GM12801 (cell line): Measurements from ENCODE around the gene TRIM3.

ENCODE experiments used
- TF ChIP-seq, protein P1 (sequence below): IDR thresholded peaks from one replicate; pipeline ENCODE4 v1.5.1; 2011; ENCODE audit warnings: control low read depth; ENCODE audit not compliant: insufficient read length; ENCODE audit errors: extremely low read depth

The TRIM3 gene

DNA sequence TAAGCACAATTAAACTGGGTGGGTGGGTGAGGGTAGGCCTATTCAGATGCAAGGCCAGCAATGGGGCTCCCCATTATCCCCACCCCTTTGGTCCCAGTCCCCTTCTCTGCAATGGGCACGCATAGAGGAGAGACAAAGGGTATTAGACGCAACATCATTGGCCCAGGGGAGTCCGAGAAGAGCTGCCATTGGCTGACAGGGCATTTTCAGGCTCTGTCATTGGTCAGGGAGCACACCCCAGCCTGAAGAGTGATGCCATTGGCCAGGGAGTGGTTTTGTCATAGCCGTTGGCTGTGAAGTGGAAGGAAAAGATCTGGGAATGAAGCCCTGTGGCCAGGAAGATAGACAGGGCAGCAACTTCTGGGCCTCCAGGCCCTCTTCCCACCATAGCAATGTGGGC is 2.8 kb upstream of the TRIM3 start:
- TF ChIP-seq, protein P1, sequence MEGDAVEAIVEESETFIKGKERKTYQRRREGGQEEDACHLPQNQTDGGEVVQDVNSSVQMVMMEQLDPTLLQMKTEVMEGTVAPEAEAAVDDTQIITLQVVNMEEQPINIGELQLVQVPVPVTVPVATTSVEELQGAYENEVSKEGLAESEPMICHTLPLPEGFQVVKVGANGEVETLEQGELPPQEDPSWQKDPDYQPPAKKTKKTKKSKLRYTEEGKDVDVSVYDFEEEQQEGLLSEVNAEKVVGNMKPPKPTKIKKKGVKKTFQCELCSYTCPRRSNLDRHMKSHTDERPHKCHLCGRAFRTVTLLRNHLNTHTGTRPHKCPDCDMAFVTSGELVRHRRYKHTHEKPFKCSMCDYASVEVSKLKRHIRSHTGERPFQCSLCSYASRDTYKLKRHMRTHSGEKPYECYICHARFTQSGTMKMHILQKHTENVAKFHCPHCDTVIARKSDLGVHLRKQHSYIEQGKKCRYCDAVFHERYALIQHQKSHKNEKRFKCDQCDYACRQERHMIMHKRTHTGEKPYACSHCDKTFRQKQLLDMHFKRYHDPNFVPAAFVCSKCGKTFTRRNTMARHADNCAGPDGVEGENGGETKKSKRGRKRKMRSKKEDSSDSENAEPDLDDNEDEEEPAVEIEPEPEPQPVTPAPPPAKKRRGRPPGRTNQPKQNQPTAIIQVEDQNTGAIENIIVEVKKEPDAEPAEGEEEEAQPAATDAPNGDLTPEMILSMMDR, result no peak

DNA sequence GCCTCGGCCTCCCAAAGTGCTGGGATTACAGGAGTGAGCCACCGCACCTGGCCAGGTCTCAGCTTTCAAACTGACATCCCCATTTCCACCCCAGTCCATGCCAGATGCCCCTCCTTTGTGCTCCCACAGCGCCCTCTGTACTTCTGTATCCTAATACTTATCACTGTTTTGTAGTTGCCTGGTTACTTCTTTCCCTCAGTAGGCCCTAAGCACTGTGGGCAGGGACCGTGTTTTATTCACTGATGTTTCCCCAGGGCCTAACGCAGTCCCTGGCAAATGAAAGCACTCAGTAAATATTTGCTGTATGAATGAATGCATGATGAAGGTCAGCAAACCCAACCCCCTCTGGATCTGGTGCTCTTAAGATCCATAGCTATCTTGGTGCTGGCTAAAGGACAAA is 2.2 kb upstream of the TRIM3 start:
- TF ChIP-seq, protein P1, result no peak

DNA sequence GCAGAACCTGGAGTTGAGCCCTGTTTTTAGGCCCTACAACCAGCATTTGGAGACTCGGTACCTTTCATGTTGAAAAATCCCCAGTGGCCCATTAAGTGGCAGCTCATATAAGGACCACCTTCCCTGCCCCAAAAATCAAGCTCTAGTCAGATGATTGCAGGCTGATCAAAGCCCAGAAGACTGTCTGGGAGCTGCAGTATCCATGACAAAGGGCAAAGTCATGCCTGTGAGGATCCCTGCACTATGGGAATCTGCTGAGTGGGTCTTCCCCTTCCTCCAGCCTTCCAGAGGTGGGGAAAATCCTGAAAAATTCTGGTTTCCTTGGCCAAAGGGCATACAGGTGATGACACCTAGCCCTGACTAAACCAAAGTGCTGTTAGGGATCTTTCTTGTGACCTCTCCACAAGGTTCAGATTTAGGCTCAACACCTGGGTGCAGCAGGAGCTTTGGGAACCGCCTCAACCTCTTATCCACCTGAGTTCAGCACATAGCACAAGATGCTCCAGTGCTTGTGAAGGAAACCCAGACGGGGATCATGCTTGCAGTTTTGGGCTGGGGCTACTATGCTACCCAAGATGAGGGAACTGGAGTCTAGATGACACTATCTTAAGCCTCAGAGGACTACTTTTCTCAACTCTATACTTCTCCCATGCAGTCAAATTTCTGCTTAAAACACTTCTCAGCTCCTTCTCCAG is 1.2 kb upstream of the TRIM3 start:
- TF ChIP-seq, protein P1, result no peak

DNA sequence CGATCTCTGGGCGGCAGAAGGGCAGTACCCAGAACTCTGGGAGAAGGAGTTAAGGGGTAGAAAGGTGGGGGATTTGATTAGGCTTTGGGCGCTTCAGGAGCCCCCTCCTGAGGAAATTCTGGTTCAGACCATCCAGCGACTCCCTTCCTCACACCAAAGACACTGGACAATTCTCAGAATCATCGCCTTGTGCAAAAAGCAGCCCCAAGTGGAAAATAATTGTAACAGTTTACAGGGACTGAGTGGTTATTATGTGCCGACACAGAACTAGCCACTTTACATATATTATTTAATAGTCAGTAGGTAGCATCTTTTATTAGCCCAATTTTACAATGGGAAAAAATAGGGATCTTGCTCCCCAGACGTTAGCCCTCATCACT is 662 bp upstream of the TRIM3 start:
- TF ChIP-seq, protein P1, result no peak

DNA sequence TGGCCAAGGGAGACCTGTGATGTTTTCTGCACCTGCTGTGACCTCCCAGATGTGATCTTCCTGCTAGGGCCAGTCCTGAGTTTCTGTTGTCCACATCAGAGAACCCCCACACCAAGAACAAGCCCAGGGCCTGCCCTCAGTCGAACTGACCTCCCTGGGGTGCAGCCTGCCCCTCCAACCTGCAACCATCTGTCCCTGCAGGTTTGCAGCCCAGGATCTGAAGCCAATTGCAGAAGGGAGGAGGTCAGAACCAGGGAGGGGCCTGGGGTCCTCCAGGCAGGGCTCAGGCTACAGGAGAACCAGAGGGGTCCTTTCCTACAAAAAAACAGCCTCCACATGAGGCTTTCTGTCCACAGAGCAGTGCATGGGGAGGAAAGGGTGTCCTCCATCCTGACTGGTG is 807 bp downstream of the TRIM3 start:
- TF ChIP-seq, protein P1, result no peak

DNA sequence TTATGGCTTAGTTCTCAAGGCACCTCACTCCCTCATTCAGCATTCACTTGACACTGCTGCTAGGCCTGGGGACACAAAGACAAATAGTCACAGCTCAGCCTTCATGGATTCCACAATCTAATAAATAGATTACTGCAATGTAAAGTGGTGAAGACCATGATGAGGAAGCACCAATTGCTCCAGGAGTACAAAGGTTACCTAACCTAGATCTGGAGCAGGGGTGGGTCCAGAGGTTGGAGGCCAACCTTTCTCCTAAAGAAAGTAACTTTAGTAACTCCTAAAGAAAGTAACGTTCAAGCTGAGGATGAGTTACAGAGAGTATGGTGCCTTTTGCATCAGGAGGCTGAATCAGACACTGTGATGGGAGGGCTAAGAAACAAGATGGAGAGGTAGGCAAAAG is 4.1 kb downstream of the TRIM3 start:
- TF ChIP-seq, protein P1, result no peak

DNA sequence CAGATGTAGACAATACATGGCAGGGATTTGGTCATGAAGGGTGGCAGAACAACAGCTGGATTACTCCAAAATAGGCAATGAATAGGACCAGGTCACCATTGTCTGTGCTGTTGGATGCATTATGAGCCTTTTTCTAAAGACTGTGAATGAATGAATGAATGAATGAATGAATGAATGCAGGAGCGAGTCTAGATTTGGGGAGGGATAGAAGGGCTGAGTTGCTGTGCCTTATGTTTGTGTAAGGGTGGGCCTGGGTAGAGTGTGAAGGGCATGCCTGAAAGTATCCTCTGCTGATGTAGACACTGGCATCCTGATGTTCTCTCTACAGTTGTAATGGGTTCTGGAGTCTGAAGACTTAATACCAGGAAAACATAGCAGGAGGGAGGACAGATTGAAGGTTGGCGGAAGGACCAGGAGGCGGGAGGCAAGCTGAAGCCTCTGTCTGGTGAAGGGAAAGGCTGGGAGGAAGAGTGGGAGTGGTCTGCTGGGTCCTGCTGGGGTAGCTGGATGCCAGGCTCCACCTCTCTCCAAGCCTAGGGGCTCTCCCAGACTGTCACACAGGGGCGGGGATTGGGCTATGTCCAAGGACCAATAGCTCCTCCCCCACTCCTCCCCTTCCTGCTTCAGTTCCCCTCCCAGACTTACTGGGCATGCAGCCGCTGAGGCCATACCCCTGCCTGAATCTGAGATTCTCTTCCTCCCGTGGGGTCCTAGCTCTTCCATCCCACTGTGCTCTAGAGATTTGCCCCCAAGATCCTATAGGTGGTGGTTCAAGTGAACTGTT is 4.8 kb downstream of the TRIM3 start:
- TF ChIP-seq, protein P1, result no peak
